IMR-90 (cell line): Measurements from ENCODE around the gene OR1A1. TPM values are rescaled to one million over a fixed set of nuclear protein-coding genes. Genes with fewer than 3 reads are reported as not detected.

ENCODE experiments used
- ATAC-seq: fragments of 200-7000 bp; cut with Tn5 transposase; 2 replicates; pipeline ENCODE4 v1.9.1; 2020; ENCODE audit warnings: low read depth, mild to moderate bottlenecking, moderate library complexity
- BruUV-seq: library from RNA; stranded (reverse); fragments of 400-500 nt; replicated peaks from 2 replicates; lab custom pipeline; 2021; lab: Mats Ljungman, UMichigan
- CTCF ChIA-PET: fragments of 300-600 bp; formaldehyde crosslinking; extraction: SDS; loops from one replicate; lab custom pipeline; 2021; ENCODE audit warnings: antibody characterized with exemption; lab: Yijun Ruan, JAX
- POLR2A ChIA-PET: fragments of 300-600 bp; sonication (Branson Sonifier 250); formaldehyde crosslinking; loops from one replicate; lab custom pipeline; 2022; ENCODE audit warnings: antibody characterized with exemption; ENCODE audit not compliant: unreplicated experiment; lab: Charles Lee
- DNase-seq: peaks from one replicate; pipeline ENCODE4 v3.0.0; 2013
- H2AFZ ChIP-seq: replicated peaks from 2 replicates; pipeline ENCODE3; 2013; ENCODE audit warnings: low read length, mild to moderate bottlenecking; ENCODE audit not compliant: poor library complexity
- H2AK5ac ChIP-seq: 2 replicates; pipeline ENCODE4 v1.6.1; 2013; ENCODE audit warnings: low read depth, low read length, inconsistent platforms
- H2AK9ac ChIP-seq: replicated peaks from 2 replicates; pipeline ENCODE3; 2013; ENCODE audit warnings: mild to moderate bottlenecking, low read depth, low read length, moderate library complexity; ENCODE audit not compliant: poor library complexity
- H2BK120ac ChIP-seq: 2 replicates; pipeline ENCODE4 v1.6.1; 2013; ENCODE audit warnings: low read depth, low read length, inconsistent platforms
- H2BK15ac ChIP-seq: 3 replicates; pipeline ENCODE4 v1.6.1; 2013; ENCODE audit warnings: low read depth, low read length, inconsistent platforms
- H2BK20ac ChIP-seq: 2 replicates; pipeline ENCODE4 v1.6.1; 2013; ENCODE audit warnings: low read depth, mild to moderate bottlenecking, inconsistent platforms, low read length, moderate library complexity
- H2BK5ac ChIP-seq: 2 replicates; pipeline ENCODE4 v1.6.1; 2013; ENCODE audit warnings: mild to moderate bottlenecking, low read depth, low read length, inconsistent platforms; ENCODE audit not compliant: poor library complexity, severe bottlenecking
- H3K14ac ChIP-seq: replicated peaks from 2 replicates; pipeline ENCODE4 v1.6.1; 2013; ENCODE audit warnings: low read depth, low read length, inconsistent platforms
- H3K18ac ChIP-seq: 2 replicates; pipeline ENCODE4 v1.6.1; 2013; ENCODE audit warnings: low read depth, low read length, control low read depth
- H3K23ac ChIP-seq: 2 replicates; pipeline ENCODE4 v1.6.1; 2013; ENCODE audit warnings: low read depth, low read length, inconsistent platforms
- H3K27ac ChIP-seq: 2 replicates; pipeline ENCODE4 v1.5.1; 2013; ENCODE audit warnings: mild to moderate bottlenecking, control low read depth, low read length; ENCODE audit not compliant: insufficient read depth
- H3K27me3 ChIP-seq: 2 replicates; pipeline ENCODE4 v1.6.1; 2013; ENCODE audit warnings: low read length; ENCODE audit not compliant: control insufficient read depth, insufficient read depth
- H3K36me3 ChIP-seq: 2 replicates; pipeline ENCODE4 v1.6.1; 2013; ENCODE audit warnings: low read length, mixed read lengths; ENCODE audit not compliant: control insufficient read depth, insufficient read depth
- H3K4ac ChIP-seq: 2 replicates; pipeline ENCODE4 v1.6.1; 2013; ENCODE audit warnings: low read depth, low read length, inconsistent platforms
- H3K4me1 ChIP-seq: 2 replicates; pipeline ENCODE4 v1.6.1; 2013; ENCODE audit warnings: low read length, mixed read lengths; ENCODE audit not compliant: control insufficient read depth, insufficient read depth
- H3K4me2 ChIP-seq: 2 replicates; pipeline ENCODE4 v1.6.1; 2013; ENCODE audit warnings: low read depth, mild to moderate bottlenecking, control low read depth, low read length, moderate library complexity
- H3K4me3 ChIP-seq: 2 replicates; pipeline ENCODE4 v1.5.1; 2013; ENCODE audit warnings: low read depth, mild to moderate bottlenecking, control low read depth, low read length, moderate library complexity; ENCODE audit not compliant: insufficient read depth
- H3K56ac ChIP-seq: 2 replicates; pipeline ENCODE4 v1.6.1; 2013; ENCODE audit warnings: low read length, inconsistent platforms; ENCODE audit not compliant: insufficient read depth; ENCODE audit errors: extremely low read depth
- H3K79me1 ChIP-seq, 2 experiments: 2 replicates each; pipeline ENCODE4 v1.6.1; 2013; ENCODE audit warnings: low read length in 2 of 2, inconsistent platforms in 1 of 2, low read depth in 1 of 2
- H3K9ac ChIP-seq: 2 replicates; pipeline ENCODE4 v1.6.1; 2013; ENCODE audit warnings: low read depth, low read length, control low read depth
- H3K9me1 ChIP-seq: 2 replicates; pipeline ENCODE4 v1.6.1; 2013; ENCODE audit warnings: low read length, inconsistent platforms; ENCODE audit not compliant: insufficient read depth
- H3K9me3 ChIP-seq: 2 replicates; pipeline ENCODE4 v1.6.1; 2013; ENCODE audit warnings: low read length; ENCODE audit not compliant: control insufficient read depth, insufficient read depth
- H4K20me1 ChIP-seq: 2 replicates; pipeline ENCODE4 v1.6.1; 2013; ENCODE audit warnings: low read length, inconsistent platforms; ENCODE audit not compliant: insufficient read depth
- H4K5ac ChIP-seq: 2 replicates; pipeline ENCODE4 v1.6.1; 2013; ENCODE audit warnings: mild to moderate bottlenecking, low read depth, low read length, control low read depth
- H4K8ac ChIP-seq, 2 experiments: 2 replicates each; pipeline ENCODE4 v1.6.1; 2013; ENCODE audit warnings: low read depth in 2 of 2, low read length in 2 of 2, control low read depth in 1 of 2, inconsistent platforms in 1 of 2
- H4K91ac ChIP-seq: 2 replicates; pipeline ENCODE4 v1.6.1; 2013; ENCODE audit warnings: low read depth, low read length, inconsistent platforms; ENCODE audit not compliant: insufficient read depth
- WGBS, 2 experiments: methylation state at CpG; one replicate each; pipeline versions ENCODE4 v1.1.5 to v1.1.7; 2013; ENCODE audit warnings: missing lambda C conversion rate in 2 of 2; ENCODE audit not compliant: insufficient read length in 1 of 2; ENCODE audit errors: extremely low coverage in 2 of 2; 5-methylcytosine and 5-hydroxymethylcytosine counted together
- dilution Hi-C: fragments of 300-500 bp; cut with HindIII; formaldehyde crosslinking; loops from one replicate; pipeline ENCODE4 v1.14.3; 2018; ENCODE audit warnings: low sequenced_read_pairs; ENCODE audit not compliant: unreplicated experiment
- in situ Hi-C: fragments of 300-500 bp; cut with MboI; formaldehyde crosslinking; loops from 3 replicates; pipeline ENCODE4 v1.14.3; 2019; ENCODE audit warnings: low sequenced_read_pairs, inconsistent platforms, mixed read lengths
- intact Hi-C: fragments of 100-400 bp; cut with micrococcal nuclease; formaldehyde crosslinking; loops from 2 replicates; pipeline ENCODE4 v1.10.0; 2022
- polyA plus RNA-seq, 3 experiments: library from polyadenylated mRNA; depleted of rRNA; stranded (reverse); fragments of >200 nt; gene quantifications; 2 replicates each; pipeline ENCODE4 v1.2.3, GENCODE V29; 2012; ENCODE audit warnings: low replicate concordance in 1 of 3
- total RNA-seq: library from RNA; depleted of rRNA; stranded (reverse); fragments of >200 nt; gene quantifications from 2 replicates; pipeline ENCODE4 v1.2.3, GENCODE V29; 2012
- TF ChIP-seq, protein P1 (sequence below): fragments of 150-350 bp; IDR thresholded peaks from 2 replicates; pipeline ENCODE4 v1.6.1; 2017; ENCODE audit warnings: mild to moderate bottlenecking, antibody characterized with exemption, low read length, low read depth

The OR1A1 gene
- total and polyA plus RNA-seq, 2 of the 4 experiments (the other 2 are of a cell fraction), result not detected

DNA sequence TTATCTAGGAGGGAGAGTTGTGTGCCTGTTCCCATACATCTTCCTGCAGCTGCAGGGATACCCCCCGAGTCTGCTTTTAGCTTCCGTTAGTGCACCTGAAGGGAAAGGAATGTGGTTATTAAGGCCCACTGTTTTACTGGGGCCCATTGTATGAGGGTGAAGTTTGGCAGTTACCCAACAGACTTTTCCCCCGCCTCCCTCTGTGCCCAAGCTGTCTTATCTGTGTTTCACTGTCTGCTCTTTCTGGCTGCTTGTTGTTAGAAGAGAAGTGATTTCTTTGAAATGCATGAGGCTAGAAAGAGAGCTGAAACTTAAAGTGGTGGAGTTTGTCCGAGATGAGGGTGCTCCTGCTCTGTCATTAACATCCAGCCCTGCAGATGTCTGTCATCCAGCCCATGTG is 17.5 kb upstream of the OR1A1 start:
- H4K8ac ChIP-seq, result no peak overlapping the region
- intact Hi-C loops, result loop anchor here (5.0 kb wide), 1 partner anchor 323 kb away; no protein-coding TSS in a partner anchor
- H2BK5ac ChIP-seq, result no peak overlapping the region
- no peak overlapping the region for H3K23ac ChIP-seq
- H3K4me2 ChIP-seq, result no peak overlapping the region
- H2BK120ac ChIP-seq, result no peak overlapping the region
- no peak overlapping the region for H3K9ac ChIP-seq
- no TSS peak for BruUV-seq
- H3K79me1 ChIP-seq, result no peaks in the 10 kb centered on the region
- peaks cover 3% of the 10 kb centered on the region for H3K9me3 ChIP-seq
- no peak overlapping the region for H4K5ac ChIP-seq
- no peak overlapping the region for H2AK5ac ChIP-seq
- H2BK15ac ChIP-seq, result no peak overlapping the region
- H2BK20ac ChIP-seq, result no peak overlapping the region
- H4K91ac ChIP-seq, result no peak overlapping the region
- H4K20me1 ChIP-seq, result no peaks in the 10 kb centered on the region
- TF ChIP-seq, protein P1, sequence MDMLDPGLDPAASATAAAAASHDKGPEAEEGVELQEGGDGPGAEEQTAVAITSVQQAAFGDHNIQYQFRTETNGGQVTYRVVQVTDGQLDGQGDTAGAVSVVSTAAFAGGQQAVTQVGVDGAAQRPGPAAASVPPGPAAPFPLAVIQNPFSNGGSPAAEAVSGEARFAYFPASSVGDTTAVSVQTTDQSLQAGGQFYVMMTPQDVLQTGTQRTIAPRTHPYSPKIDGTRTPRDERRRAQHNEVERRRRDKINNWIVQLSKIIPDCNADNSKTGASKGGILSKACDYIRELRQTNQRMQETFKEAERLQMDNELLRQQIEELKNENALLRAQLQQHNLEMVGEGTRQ, result no peak
- no peaks in the 10 kb centered on the region for H3K36me3 ChIP-seq
- no peak overlapping the region for H2AK9ac ChIP-seq
- DNase-seq, result no peak
- H2AFZ ChIP-seq, result no peak overlapping the region
- dilution Hi-C loops, result no loop called here
- ChIA-PET POLR2A (no interaction called here), CTCF (no interaction called here)
- H3K27ac ChIP-seq, result no peak overlapping the region
- in situ Hi-C loops, result no loop called here
- H3K4ac ChIP-seq, result no peak overlapping the region
- no peaks in the 10 kb centered on the region for H3K9me1 ChIP-seq
- no peak overlapping the region for H3K4me3 ChIP-seq
- H3K27me3 ChIP-seq, result no peaks in the 10 kb centered on the region
- no peak for ATAC-seq
- H3K18ac ChIP-seq, result no peak overlapping the region
- WGBS, 2 experiments, result 60% methylated on average over 2 of the region's 4 CpGs; no CpG with 5 or more reads in 1 of the 2 experiments
- no peaks in the 10 kb centered on the region for H3K4me1 ChIP-seq
- H3K14ac ChIP-seq, result no peak overlapping the region
- H3K56ac ChIP-seq, result no peak overlapping the region
